ENCODE measurements around the gene TGM2.

TGM2 gene

DNA sequence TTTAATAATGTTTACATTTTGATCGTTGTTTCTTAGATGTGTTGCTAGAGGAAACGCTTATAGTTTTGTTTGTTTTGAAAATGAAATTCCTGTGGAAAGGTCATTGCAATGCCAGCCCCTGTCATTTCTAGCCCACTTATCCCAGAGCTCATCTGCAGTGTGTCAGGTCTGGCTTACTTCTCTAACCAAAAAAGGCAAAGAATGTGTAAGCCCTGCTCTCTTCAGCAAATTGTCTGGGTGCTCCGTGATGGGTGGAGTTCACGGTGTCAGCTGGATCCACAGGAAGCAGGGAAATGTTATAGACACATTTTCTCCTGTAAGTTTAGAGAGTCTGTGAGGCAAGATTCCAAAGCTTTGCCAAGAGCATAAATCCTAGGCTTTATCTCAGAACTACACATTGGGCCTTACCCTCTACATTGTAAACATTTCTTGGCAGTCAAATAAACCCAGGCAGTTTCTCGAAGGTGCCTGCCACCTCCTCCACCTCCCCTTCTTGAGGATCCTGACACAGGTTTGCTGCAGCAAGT lies 80.6 kb downstream of the TGM2 start:
- DNase-seq, result no peak

- DNase-seq, result no peak
These were observed 81.6 kb downstream of the TGM2 start for GRCh38 chr20:38083338-38084048.

- no peak for DNase-seq
These were observed 82.2 kb downstream of the TGM2 start for GRCh38 chr20:38082894-38083293.

- DNase-seq, result no peak
These were observed 83.5 kb downstream of the TGM2 start for GRCh38 chr20:38081575-38081974.

DNA sequence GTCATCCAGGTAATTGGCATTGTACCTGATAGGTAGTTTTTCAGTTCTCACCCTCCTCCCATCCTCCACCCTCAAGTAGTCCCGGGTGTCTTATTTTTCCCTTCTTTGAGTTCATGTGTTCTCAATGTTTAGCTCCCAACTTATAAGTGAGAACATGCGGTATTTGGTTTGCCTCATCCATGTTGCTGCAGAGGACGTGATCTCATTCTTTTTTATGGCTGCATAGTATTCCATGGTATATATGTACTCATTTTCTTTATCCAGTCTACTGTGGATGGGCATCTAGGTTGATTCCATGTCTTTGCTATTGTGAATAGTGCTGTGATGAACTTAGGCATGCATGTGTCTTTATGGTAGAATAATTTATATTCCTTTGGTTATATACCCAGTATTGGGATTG lies 85.7 kb downstream of the TGM2 start:
- DNase-seq, result no peak

GRCh38 chr20:38078084-38078483 lies 87.0 kb downstream of the TGM2 start:
- no peak for DNase-seq

All from CD4-positive, alpha-beta T cell treated with Interleukin-10 for 1 hour (primary cell).